Activated gamma-delta T cell (primary cell): ENCODE results near the gene BZW1.
A peak's percentile ranks its signal among the peaks of the same experiment; 100 is the strongest.
"Not testable (repeated sequence)": the region's sequence is repeated elsewhere in the genome, so short reads cannot be mapped to it uniquely, and the experiment has no call there.

Experiments
- DNase-seq: peaks from one replicate; lab custom pipeline; 2025; lab: John Stamatoyannopoulos, UW

The BZW1 gene

GRCh38 chr2:200791905-200792304 is 19.8 kb upstream of the BZW1 start:
- DNase-seq, result no peak

GRCh38 chr2:200794143-200794542 is 17.6 kb upstream of the BZW1 start:
- DNase-seq, result no peak

- DNase-seq, result no peak
Measured at GRCh38 chr2:200795028-200795440, 16.7 kb upstream of the BZW1 start.

GRCh38 chr2:200796561-200796960 is 15.1 kb upstream of the BZW1 start:
- DNase-seq, result no peak

GRCh38 chr2:200797242-200797770 is 14.4 kb upstream of the BZW1 start:
- no peak for DNase-seq

- no peak for DNase-seq
Measured at GRCh38 chr2:200798514-200798913, 13.2 kb upstream of the BZW1 start.

GRCh38 chr2:200800458-200800857 is 11.3 kb upstream of the BZW1 start:
- DNase-seq, result no peak

- not testable (repeated sequence) for DNase-seq
Measured at GRCh38 chr2:200801431-200801830, 10.3 kb upstream of the BZW1 start.

- DNase-seq, result no peak
Measured at GRCh38 chr2:200809506-200810251, 2.0 kb upstream of the BZW1 start.

- DNase-seq, result no peak
Measured at GRCh38 chr2:200810252-200810997, 1.3 kb upstream of the BZW1 start.

GRCh38 chr2:200810998-200811332 is 745 bp upstream of the BZW1 start:
- no peak for DNase-seq

GRCh38 chr2:200812122-200813022 is 662 bp downstream of the BZW1 start:
- peak; percentile 64 for DNase-seq

GRCh38 chr2:200814276-200814815 is 2.6 kb downstream of the BZW1 start:
- DNase-seq, result no peak

- no peak for DNase-seq
Measured at GRCh38 chr2:200814917-200815316, 3.2 kb downstream of the BZW1 start.

GRCh38 chr2:200818732-200819131 is 7.0 kb downstream of the BZW1 start:
- DNase-seq, result not testable (repeated sequence)

GRCh38 chr2:200820573-200821234 is 9.0 kb downstream of the BZW1 start:
- no peak for DNase-seq

- no peak for DNase-seq
Measured at GRCh38 chr2:200821686-200822245, 10.1 kb downstream of the BZW1 start.

- no peak for DNase-seq
Measured at GRCh38 chr2:200828104-200828503, 16.4 kb downstream of the BZW1 start.

GRCh38 chr2:200828572-200829257 is 17.0 kb downstream of the BZW1 start:
- no peak for DNase-seq

- no peak for DNase-seq
Measured at GRCh38 chr2:200829258-200829655, 17.5 kb downstream of the BZW1 start.
